HFFc6 (cell line): ENCODE measurements around the gene HIBCH. TPM values are rescaled to one million over a fixed set of nuclear protein-coding genes. Genes with fewer than 3 reads are reported as not detected.

ENCODE experiments used
- DNase-seq: peaks from one replicate; pipeline ENCODE4 v3.0.0-alpha.2; 2018
- H3K27ac Mint-ChIP-seq: 2 replicates; pipeline ENCODE4 v1.8.0; 2020; ENCODE audit warnings: mild to moderate bottlenecking, mixed read lengths
- H3K27me3 Mint-ChIP-seq: 2 replicates; pipeline ENCODE4 v1.8.0; 2021; ENCODE audit warnings: mild to moderate bottlenecking, moderate library complexity, mixed read lengths; ENCODE audit not compliant: insufficient read depth
- H3K36me3 Mint-ChIP-seq: 2 replicates; pipeline ENCODE4 v1.8.0; 2021; ENCODE audit warnings: low read depth, mixed read lengths
- H3K4me1 Mint-ChIP-seq: 2 replicates; pipeline ENCODE4 v1.8.0; 2020; ENCODE audit warnings: low read depth, mixed read lengths
- H3K4me3 Mint-ChIP-seq: 2 replicates; pipeline ENCODE4 v1.8.0; 2020; ENCODE audit warnings: mild to moderate bottlenecking, moderate library complexity, mixed read lengths
- H3K9me3 Mint-ChIP-seq: 2 replicates; pipeline ENCODE4 v1.8.0; 2020; ENCODE audit warnings: mild to moderate bottlenecking, mixed read lengths
- total RNA-seq, 6 experiments: library from RNA; stranded (reverse); fragmentation: NEBNext Ultra II Directional; extraction: Animal tissue kit (Norgen Biotek cat#: 25700); gene quantifications; 2 replicates in 1 of 6; 3 replicates in 5 of 6; pipeline ENCODE4 v1.2.3, GENCODE V29; 2021
- TF ChIP-seq, protein P1 (sequence below): fragments of 200-600 bp; sonication (generic); IDR thresholded peaks from 2 replicates; pipeline ENCODE4 v1.5.0; 2021; ENCODE audit warnings: antibody characterized with exemption, mild to moderate bottlenecking

The HIBCH gene
- total RNA-seq, 6 experiments from 2014 or later, result 14.6 to 20.5 (median 17.2) TPM

DNA sequence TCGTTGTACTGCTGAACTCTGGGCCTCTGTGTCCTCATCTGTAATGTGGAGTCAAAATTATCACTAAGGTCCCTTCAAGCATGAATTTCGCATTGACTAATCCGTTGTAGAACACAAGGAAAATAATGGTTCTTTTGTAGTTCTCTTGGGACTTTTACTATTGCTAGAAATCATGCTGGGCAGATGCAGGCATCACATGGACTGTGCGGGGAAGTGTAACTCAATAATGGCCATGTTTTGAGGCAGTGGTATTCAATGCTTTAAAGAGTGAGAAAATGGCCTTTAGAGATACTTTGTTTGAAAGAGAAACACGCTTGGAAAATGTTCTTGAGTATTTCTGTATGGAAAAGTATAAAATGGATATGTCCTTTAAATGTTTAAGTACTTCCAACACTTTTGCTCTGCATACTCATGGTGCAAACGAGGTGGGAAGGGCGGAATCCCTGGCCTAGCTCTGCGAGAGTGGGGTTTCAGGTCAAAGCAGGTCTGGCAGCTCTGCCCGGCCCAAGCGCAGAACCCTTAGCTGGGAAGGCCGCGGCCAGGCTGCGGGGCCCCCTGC is 139.8 kb downstream of the HIBCH start:
- TF ChIP-seq, protein P1, sequence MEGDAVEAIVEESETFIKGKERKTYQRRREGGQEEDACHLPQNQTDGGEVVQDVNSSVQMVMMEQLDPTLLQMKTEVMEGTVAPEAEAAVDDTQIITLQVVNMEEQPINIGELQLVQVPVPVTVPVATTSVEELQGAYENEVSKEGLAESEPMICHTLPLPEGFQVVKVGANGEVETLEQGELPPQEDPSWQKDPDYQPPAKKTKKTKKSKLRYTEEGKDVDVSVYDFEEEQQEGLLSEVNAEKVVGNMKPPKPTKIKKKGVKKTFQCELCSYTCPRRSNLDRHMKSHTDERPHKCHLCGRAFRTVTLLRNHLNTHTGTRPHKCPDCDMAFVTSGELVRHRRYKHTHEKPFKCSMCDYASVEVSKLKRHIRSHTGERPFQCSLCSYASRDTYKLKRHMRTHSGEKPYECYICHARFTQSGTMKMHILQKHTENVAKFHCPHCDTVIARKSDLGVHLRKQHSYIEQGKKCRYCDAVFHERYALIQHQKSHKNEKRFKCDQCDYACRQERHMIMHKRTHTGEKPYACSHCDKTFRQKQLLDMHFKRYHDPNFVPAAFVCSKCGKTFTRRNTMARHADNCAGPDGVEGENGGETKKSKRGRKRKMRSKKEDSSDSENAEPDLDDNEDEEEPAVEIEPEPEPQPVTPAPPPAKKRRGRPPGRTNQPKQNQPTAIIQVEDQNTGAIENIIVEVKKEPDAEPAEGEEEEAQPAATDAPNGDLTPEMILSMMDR, result no peak
- Mint-ChIP-seq H3K4me3 (peak overlapping the region; percentile 71), H3K27ac (no peak overlapping the region), H3K27me3 (peaks cover 6% of the 10 kb centered on the region; the same call in 1 of the 2 replicates), H3K36me3 (no peaks in the 10 kb centered on the region), H3K9me3 (no peaks in the 10 kb centered on the region), H3K4me1 (peaks cover 6% of the 10 kb centered on the region)
- DNase-seq, result no peak

DNA sequence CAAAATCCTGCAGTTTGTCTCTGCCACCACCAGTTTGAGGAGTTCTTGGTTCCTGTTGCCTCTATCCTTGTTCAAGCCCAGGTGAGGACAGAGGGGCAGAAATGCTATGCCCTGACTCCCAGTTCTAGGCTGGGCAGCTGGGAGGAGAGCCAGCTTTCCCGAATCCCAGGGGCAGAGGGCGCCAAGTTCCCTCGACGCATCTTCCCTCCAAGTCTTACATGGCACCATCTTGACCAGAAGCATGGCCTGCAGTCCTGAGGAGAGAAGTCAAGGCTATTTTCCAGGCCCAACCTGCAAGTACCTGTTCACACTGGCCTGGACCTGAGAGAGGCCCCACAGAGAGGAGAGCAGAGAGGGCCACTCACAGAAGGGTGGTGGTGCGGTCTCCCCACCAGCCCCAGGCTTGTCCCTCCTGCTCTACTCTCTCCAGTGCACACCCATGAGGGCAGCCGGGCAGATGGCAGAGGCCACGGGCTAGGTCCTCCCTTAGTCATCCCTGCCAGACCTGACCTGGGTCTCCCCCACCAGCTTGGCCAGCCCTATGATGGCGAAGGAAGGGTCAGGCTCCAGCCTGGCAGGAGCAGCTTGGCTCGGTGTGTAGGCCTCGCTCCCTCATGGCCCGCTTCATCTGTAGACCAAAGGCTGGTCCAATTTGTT is 141.4 kb downstream of the HIBCH start:
- TF ChIP-seq, protein P1, result no peak
- Mint-ChIP-seq H3K27ac (no peak overlapping the region), H3K4me1 (peaks cover 12% of the 10 kb centered on the region), H3K4me3 (no peak overlapping the region), H3K9me3 (peaks cover 11% of the 10 kb centered on the region), H3K36me3 (peaks cover 10% of the 10 kb centered on the region), H3K27me3 (peaks cover 6% of the 10 kb centered on the region; the same call in 1 of the 2 replicates)
- DNase-seq, result no peak

DNA sequence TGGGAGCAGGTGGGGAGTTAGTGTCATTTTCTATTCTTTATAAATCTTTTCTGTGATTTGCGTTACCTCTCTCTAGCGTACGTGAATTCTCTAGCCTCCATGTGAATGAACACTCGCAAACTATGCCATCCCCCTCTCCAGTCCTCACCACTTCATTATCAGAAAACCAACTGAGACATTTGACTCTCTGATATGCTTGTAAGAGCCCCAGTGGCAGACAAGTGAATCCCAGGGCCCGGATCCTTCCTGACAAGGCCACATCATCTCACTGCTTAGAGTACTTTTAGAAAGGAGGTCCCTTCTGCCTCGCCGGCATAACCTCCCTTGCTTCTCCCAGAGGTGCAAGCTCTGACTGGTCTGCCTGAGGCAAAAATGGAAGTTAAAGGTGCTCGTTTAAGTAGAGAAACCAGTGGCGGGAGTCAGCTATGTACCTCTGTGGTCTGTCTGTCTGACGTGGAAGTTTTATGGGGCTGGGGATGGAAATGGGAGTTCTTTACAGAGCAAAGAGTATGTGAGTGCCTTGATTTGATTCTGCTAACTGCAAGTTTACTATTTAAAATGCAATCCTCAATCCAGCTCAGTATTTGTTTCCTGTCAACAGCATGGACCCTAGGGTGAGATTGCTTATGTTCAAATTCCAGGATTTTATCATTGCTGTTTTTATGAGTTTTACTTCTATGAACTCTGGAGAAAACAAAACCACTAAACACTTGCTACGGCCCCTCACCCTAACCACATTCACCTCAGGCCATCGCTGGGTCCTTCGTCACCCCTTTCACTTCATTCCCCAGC is 142.2 kb downstream of the HIBCH start:
- H3K27ac Mint-ChIP-seq, result no peak overlapping the region
- H3K4me3 Mint-ChIP-seq, result no peak overlapping the region
- TF ChIP-seq, protein P1, result no peak
- H3K27me3 Mint-ChIP-seq, result peaks cover 6% of the 10 kb centered on the region; the same call in 1 of the 2 replicates
- H3K9me3 Mint-ChIP-seq, result peaks cover 11% of the 10 kb centered on the region
- peaks cover 12% of the 10 kb centered on the region for H3K4me1 Mint-ChIP-seq
- DNase-seq, result no peak
- peaks cover 10% of the 10 kb centered on the region for H3K36me3 Mint-ChIP-seq

DNA sequence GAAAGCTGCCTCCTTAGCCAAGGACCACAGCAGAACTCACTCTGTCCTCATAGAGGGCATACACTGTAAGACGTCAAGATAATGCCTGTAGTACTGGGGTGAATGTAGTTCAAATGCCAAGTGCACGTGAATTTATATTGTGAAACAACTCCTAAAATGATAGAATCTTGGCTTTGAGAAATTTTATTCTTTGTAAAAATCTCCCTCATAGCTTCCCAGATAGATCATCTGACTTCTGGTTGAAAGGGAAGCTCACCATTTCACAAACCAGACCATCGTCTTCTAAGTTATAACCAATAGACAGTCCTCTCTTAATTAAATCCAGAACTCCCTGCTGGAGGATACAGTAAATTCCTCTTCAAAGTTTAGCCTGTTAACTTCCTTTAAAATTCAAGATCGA is 146.2 kb downstream of the HIBCH start:
- Mint-ChIP-seq H3K36me3 (peaks cover 14% of the 10 kb centered on the region), H3K4me3 (no peak overlapping the region)

DNA sequence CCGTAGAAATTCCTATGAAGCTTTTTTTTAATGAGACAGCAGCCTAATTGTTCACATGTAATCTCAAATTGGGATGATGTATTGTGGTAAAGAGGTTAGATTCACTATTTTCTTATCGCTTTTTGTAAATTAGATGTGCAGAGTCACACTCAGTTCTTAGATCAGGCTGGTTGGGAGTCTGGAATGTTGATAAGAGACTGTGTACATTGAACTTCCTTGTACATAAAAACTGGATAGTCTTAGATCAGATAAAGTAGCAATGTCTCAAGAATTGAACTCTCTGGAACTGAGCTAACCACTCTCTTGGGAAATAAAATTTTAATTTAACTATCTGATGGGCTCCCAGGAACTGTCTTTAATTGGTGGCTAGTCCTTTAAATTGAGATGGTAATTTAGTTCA is 149.0 kb downstream of the HIBCH start:
- no peaks in the 10 kb centered on the region for H3K27me3 Mint-ChIP-seq
- H3K9me3 Mint-ChIP-seq, result peaks cover 19% of the 10 kb centered on the region
- H3K36me3 Mint-ChIP-seq, result peaks cover 15% of the 10 kb centered on the region
- H3K27ac Mint-ChIP-seq, result no peak overlapping the region
- no peak overlapping the region for H3K4me3 Mint-ChIP-seq
- H3K4me1 Mint-ChIP-seq, result peaks cover 7% of the 10 kb centered on the region; the same call in 1 of the 2 replicates
- no peak for DNase-seq
- TF ChIP-seq, protein P1, result no peak

More for the DNA sequence above, 146.2 kb downstream of the HIBCH start:
- Mint-ChIP-seq H3K27me3 (no peaks in the 10 kb centered on the region; the same call in 1 of the 2 replicates), H3K27ac (no peak overlapping the region), H3K4me1 (peaks cover 7% of the 10 kb centered on the region; the same call in 1 of the 2 replicates), H3K9me3 (peaks cover 14% of the 10 kb centered on the region)
- no peak for DNase-seq
- TF ChIP-seq, protein P1, result no peak
